Hematopoietic multipotent progenitor cell treated with erythropoietin and hydrocortisone succinate and interleukin-3 and kit ligand, for 8 days (in vitro differentiated cells): ENCODE results near the gene TUFT1.
"Not testable (repeated sequence)": the region's sequence is repeated elsewhere in the genome, so short reads cannot be mapped to it uniquely, and the experiment has no call there.

Experiments used
- DNase-seq: peaks from one replicate; pipeline ENCODE4 v3.0.0-alpha.2; 2015

Gene TUFT1

DNA sequence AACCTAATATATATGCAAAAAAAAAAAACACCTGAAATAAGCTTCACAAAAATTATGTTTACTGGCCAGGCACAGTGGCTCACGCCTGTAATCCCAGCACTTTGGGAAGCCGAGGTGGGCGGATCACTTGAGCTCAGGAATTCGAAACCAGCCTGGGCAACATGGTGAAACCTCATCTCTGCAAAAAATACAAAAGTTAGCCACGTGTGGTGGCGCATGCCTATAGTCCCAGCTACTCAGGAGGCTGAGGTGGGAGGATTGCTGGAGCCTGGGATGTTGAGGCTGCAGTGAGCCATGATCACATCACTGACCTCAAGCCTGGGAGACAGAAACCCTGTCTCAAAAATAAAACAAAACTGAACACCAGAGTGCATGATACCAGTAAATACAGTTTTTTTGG lies 78.9 kb downstream of the TUFT1 start:
- DNase-seq, result not testable (repeated sequence)

- DNase-seq, result no peak
These were observed 79.5 kb downstream of the TUFT1 start for GRCh38 chr1:151619489-151620093.

- DNase-seq, result no peak
These were observed 80.2 kb downstream of the TUFT1 start for GRCh38 chr1:151620286-151620685.

DNA sequence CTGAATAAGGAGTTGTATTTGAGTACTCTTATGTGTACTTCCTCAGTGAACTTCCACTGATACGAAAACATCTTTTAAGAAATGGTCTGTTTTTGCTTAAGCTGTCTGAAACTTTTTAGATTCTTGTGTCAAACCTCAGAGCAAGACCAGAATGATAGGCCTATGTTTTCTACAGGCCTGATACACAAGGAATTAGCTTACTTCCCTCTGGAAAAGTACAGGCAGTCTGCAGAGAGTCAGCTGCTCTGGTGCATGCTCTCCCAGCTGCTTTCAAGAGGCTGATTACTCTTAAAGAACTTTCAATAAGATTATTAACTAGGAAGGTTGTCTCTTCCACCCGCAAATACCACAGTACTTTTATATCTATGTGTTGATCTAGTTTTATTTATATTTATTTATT lies 81.2 kb downstream of the TUFT1 start:
- DNase-seq, result no peak

DNA sequence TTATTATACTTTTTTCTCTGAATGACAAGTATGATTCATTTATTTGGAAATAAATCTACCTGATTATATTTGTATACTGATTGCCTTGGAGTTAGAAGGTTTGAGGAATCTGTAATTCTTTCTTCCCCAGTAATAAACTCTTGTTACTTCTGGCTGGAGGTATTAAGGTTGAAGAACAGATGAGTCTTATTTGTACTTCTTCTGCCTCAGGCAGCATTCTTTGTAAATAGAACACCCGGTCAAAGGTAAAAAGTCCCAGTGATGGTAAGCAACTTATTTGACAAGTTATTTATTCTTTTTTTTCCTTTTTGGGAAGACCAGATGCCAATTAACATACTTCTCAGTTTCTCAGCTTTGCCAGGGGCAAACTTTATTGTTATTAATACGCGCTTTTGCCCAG lies 84.7 kb downstream of the TUFT1 start:
- DNase-seq, result no peak

GRCh38 chr1:151626740-151627334 lies 86.7 kb downstream of the TUFT1 start:
- DNase-seq, result no peak

GRCh38 chr1:151629278-151629677 lies 89.2 kb downstream of the TUFT1 start:
- DNase-seq, result no peak
